Gastrocnemius medialis (tissue), 4 donors: ENCODE results near the gene MAP7. TPM values are rescaled to one million over a fixed set of nuclear protein-coding genes. Genes with fewer than 3 reads are reported as not detected.

ENCODE experiments used
- ATAC-seq, 2 donors: fragments of 150-250 bp; one replicate each; pipeline ENCODE4 v1.9.1; 2016
- DNase-seq, 2 donors: peaks; one replicate each; pipeline ENCODE4 v3.0.0-alpha.2; 2019
- H3K27ac ChIP-seq, 4 donors: fragments of 200-600 bp; sonication (generic); 1 replicate in 1 of 4; 2 replicates in 3 of 4; pipeline ENCODE4 v1.5.1; 2016 to 2018; ENCODE audit warnings: mild to moderate bottlenecking in 2 of 4, moderate library complexity in 1 of 4
- H3K27me3 ChIP-seq, 3 donors: fragments of 200-600 bp; sonication (generic) in 2 of 3; 1 replicate in 1 of 3; 2 replicates in 2 of 3; pipeline versions ENCODE4 v1.5.1 to v1.6.0; 2016 to 2019; ENCODE audit warnings: mild to moderate bottlenecking in 1 of 3, moderate library complexity in 1 of 3
- H3K36me3 ChIP-seq, 2 donors: fragments of 200-600 bp; sonication (generic) in 1 of 2; one replicate each; pipeline ENCODE4 v1.5.1; 2017 to 2018
- H3K4me1 ChIP-seq, 2 donors: fragments of 200-600 bp; sonication (generic) in 1 of 2; one replicate each; pipeline ENCODE4 v1.5.1; 2016 to 2017; ENCODE audit warnings: mild to moderate bottlenecking in 2 of 2
- H3K4me3 ChIP-seq, 4 donors: fragments of 200-600 bp; sonication (generic) in 3 of 4; 1 replicate in 1 of 4; 2 replicates in 3 of 4; pipeline ENCODE4 v1.5.1; 2016 to 2019; ENCODE audit warnings: mild to moderate bottlenecking in 2 of 4
- H3K9me3 ChIP-seq, 3 donors: fragments of 200-600 bp; sonication (generic) in 2 of 3; 1 replicate in 1 of 3; 2 replicates in 2 of 3; pipeline ENCODE4 v1.5.1; 2016 to 2019
- CTCF ChIP-seq, 5 experiments: fragments of 450-650 bp in 3 of 5; fragments of 200-600 bp in 2 of 5; sonication (generic) in 2 of 5; IDR thresholded peaks in 4 of 5; conservative IDR thresholded peaks in 1 of 5; 1 replicate in 4 of 5; 2 replicates in 1 of 5; pipeline ENCODE4 v1.5.1; 2016 to 2019; ENCODE audit warnings: antibody characterized with exemption in 5 of 5, mild to moderate bottlenecking in 3 of 5, moderate library complexity in 3 of 5
- POLR2A ChIP-seq, 2 donors: fragments of 450-650 bp; IDR thresholded peaks; one replicate each; pipeline ENCODE4 v1.6.1; 2017; ENCODE audit warnings: antibody characterized with exemption in 2 of 2, mild to moderate bottlenecking in 2 of 2, moderate library complexity in 2 of 2
- in situ Hi-C, 4 donors: fragments of 200-750 bp; cut with MboI; loops; one replicate each; pipeline versions ENCODE4 v1.15.0 to v1.8.0; 2017; ENCODE audit warnings: low sequenced_read_pairs in 4 of 4
- intact Hi-C: fragments of 100-400 bp; cut with DNase I; formaldehyde crosslinking; loops from one replicate; pipeline ENCODE4 v1.15.1; 2023; ENCODE audit warnings: low total_unique reads
- total RNA-seq, 4 donors: library from RNA; depleted of rRNA; stranded (reverse); fragments of >200 nt; gene quantifications; one replicate each; pipeline versions ENCODE4 v1.1.0 to v1.2.3, GENCODE V29; 2016

The MAP7 gene
- total RNA-seq, 4 donors from 2014 or later = 0.22 to 0.56 (median 0.39) TPM

GRCh38 chr6:136538836-136539235, 11.4 kb downstream of the MAP7 start:
- no peaks in the 10 kb centered on the region for H3K9me3 ChIP-seq
- in situ Hi-C loops = no loop called here
- H3K4me3 ChIP-seq = no peak overlapping the region
- H3K27ac ChIP-seq = no peak overlapping the region
- H3K36me3 ChIP-seq = no peaks in the 10 kb centered on the region
- DNase-seq (no peak), ATAC-seq (no peak)
- H3K27me3 ChIP-seq = no peaks in the 10 kb centered on the region
- no peak for TF ChIP-seq CTCF (IDR thresholded peaks at IDR 0.05 in 4 of 5, conservative IDR thresholded peaks at IDR 0.05 in 1 of 5)
- no peaks in the 10 kb centered on the region for H3K4me1 ChIP-seq
- intact Hi-C loops = no loop called here

GRCh38 chr6:136535880-136536650, 14.2 kb downstream of the MAP7 start:
- no peaks in the 10 kb centered on the region for H3K9me3 ChIP-seq
- ATAC-seq = no peak
- intact Hi-C loops (no loop called here), in situ Hi-C loops (no loop called here)
- H3K36me3 ChIP-seq = no peaks in the 10 kb centered on the region
- TF ChIP-seq CTCF (IDR thresholded peaks at IDR 0.05 in 4 of 5, conservative IDR thresholded peaks at IDR 0.05 in 1 of 5) (no peak), POLR2A (IDR thresholded peaks at IDR 0.05) (no peak)
- H3K27ac ChIP-seq = no peak overlapping the region
- no peak for DNase-seq
- H3K4me3 ChIP-seq = no peak overlapping the region
- no peaks in the 10 kb centered on the region for H3K27me3 ChIP-seq
- H3K4me1 ChIP-seq = no peaks in the 10 kb centered on the region

GRCh38 chr6:136535017-136535765, 15.0 kb downstream of the MAP7 start:
- H3K9me3 ChIP-seq = no peaks in the 10 kb centered on the region
- intact Hi-C loops (no loop called here), in situ Hi-C loops (no loop called here)
- TF ChIP-seq CTCF (IDR thresholded peaks at IDR 0.05 in 4 of 5, conservative IDR thresholded peaks at IDR 0.05 in 1 of 5) = no peak
- TF ChIP-seq POLR2A (IDR thresholded peaks at IDR 0.05) = no peak
- H3K27ac ChIP-seq = no peak overlapping the region
- no peaks in the 10 kb centered on the region for H3K4me1 ChIP-seq
- no peak for ATAC-seq
- H3K4me3 ChIP-seq = no peak overlapping the region
- H3K36me3 ChIP-seq = no peaks in the 10 kb centered on the region
- H3K27me3 ChIP-seq = no peaks in the 10 kb centered on the region
- DNase-seq = no peak

- Histone ChIP-seq H3K9me3 (no peaks in the 10 kb centered on the region), H3K27me3 (no peaks in the 10 kb centered on the region), H3K27ac (no peak overlapping the region), H3K4me3 (no peak overlapping the region), H3K4me1 (no peaks in the 10 kb centered on the region), H3K36me3 (no peaks in the 10 kb centered on the region)
- TF ChIP-seq CTCF (IDR thresholded peaks at IDR 0.05 in 4 of 5, conservative IDR thresholded peaks at IDR 0.05 in 1 of 5) (no peak), POLR2A (IDR thresholded peaks at IDR 0.05) (no peak)
- intact Hi-C loops (no loop called here), in situ Hi-C loops (no loop called here)
- DNase-seq = no peak
- no peak for ATAC-seq
Observed at GRCh38 chr6:136534268-136534667, 16.0 kb downstream of the MAP7 start.
